Activated naive CD4-positive, alpha-beta T cell treated with anti-CD3 and anti-CD28 coated beads, Interleukin-2, amount 50 U/mL, for 72 hours (primary cell): ENCODE measurements around the gene RASSF4. TPM values are rescaled to one million over a fixed set of nuclear protein-coding genes. Genes with fewer than 3 reads are reported as not detected.

Experiments
- ATAC-seq, 2 donors: fragments of 150-1000 bp; cut with Tn5 transposase; 2 replicates each; pipeline ENCODE4 v1.10.0; 2021; ENCODE audit warnings: mild to moderate bottlenecking in 2 of 2, moderate library complexity in 2 of 2
- DNase-seq, 2 donors: peaks; one replicate each; pipeline ENCODE4 v3.0.0; 2021 to 2022; ENCODE audit warnings: low spot score in 2 of 2
- H3K27ac Mint-ChIP-seq, 2 donors: one replicate each; pipeline ENCODE4 v1.8.0; 2022; ENCODE audit warnings: mild to moderate bottlenecking in 2 of 2, mixed read lengths in 2 of 2
- H3K36me3 Mint-ChIP-seq, 2 donors: one replicate each; pipeline ENCODE4 v1.8.0; 2022; ENCODE audit warnings: mixed read lengths in 2 of 2
- H3K9me3 Mint-ChIP-seq, 2 donors: one replicate each; pipeline ENCODE4 v1.8.0; 2022; ENCODE audit warnings: mixed read lengths in 2 of 2
- total RNA-seq, 2 donors: library from RNA; stranded (reverse); gene quantifications; one replicate each; pipeline ENCODE4 v1.2.3, GENCODE V29; 2022

RASSF4 gene
- total RNA-seq, 2 donors from 2014 or later = 1.5 to 4.1 TPM

DNA sequence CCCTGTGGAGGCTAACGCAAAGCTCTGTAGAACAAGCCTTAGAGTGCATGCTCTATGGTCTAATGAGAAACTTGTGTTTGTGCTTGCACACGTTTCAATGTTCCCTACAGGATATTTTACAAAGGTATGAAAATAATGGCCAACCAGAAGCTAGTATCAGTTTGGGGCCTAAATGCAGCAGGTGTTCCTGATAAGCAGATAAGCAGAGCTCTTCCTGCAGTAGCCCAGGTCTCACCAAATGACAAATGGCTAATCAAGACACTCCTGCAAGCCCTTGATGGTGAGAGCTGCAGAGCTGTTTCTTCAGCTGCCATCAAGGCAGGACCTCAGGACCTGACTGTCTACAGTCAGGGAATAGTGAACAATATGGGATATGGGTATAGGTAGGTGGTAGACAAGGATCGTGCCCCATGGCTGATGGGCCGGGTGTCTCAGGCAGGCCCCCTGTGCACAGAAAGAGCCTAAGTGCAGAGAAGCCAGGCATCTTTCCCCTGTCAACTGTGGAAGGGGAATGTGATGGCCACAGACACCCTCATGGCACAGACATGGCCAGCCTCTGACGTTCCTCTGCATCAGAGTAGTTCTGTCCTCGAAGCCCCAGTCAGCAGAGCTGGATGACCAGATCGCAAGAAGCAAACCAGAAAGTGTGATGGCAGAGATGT, 23.2 kb upstream of the RASSF4 start:
- peak overlapping the region in 1 of 2 donors; percentile 65 for H3K27ac Mint-ChIP-seq
- H3K9me3 Mint-ChIP-seq = no peaks in the 10 kb centered on the region
- DNase-seq (no peak), ATAC-seq (no peak)
- no peaks in the 10 kb centered on the region for H3K36me3 Mint-ChIP-seq

DNA sequence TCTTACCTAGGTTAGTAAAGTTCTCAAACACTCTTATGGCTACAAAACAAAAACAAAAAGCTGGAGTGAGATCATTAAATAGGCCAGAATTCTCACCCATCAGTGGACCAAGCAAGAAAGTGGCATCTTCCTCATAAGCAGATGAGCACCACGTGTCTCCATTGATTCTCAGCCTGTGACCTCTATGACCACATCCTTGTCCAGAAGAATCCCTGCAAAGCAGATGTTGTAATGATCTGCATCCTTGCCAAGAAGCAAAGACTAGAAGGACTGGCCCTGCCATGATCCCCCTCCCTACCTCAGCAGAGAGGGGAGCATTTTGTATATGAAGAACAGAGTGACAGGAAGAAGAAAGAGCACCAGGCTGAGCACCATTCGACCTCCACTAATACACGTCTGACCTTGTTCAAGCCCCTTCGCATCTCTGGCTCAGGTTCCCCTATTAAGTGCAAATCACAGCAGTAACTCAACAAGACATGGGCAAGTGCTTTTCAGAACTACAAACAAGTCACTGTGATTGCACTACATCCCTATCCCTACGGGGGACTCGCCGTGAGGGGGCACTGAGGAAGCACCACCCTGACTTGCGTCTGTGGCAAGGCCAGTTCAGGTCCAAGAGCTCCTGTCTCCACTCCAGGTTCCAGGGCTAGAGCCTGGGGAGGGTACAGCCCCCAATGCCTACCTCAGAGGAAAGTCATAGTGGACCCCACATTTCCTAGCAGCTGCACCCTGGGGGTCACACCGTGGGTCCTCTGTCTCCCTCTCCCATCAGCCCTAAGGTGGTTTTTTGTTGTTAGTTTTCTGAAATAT, 22.2 kb upstream of the RASSF4 start:
- ATAC-seq (no peak), DNase-seq (no peak)
- Mint-ChIP-seq H3K27ac (no peak overlapping the region), H3K36me3 (no peaks in the 10 kb centered on the region), H3K9me3 (no peaks in the 10 kb centered on the region)

- H3K36me3 Mint-ChIP-seq = peaks cover 0 to 7% of the 10 kb centered on the region in 2 donors
- DNase-seq = no peak
- no peak for ATAC-seq
- H3K27ac Mint-ChIP-seq = no peak overlapping the region
- H3K9me3 Mint-ChIP-seq = no peaks in the 10 kb centered on the region
Measured at GRCh38 chr10:44938956-44939355, 20.6 kb upstream of the RASSF4 start.

DNA sequence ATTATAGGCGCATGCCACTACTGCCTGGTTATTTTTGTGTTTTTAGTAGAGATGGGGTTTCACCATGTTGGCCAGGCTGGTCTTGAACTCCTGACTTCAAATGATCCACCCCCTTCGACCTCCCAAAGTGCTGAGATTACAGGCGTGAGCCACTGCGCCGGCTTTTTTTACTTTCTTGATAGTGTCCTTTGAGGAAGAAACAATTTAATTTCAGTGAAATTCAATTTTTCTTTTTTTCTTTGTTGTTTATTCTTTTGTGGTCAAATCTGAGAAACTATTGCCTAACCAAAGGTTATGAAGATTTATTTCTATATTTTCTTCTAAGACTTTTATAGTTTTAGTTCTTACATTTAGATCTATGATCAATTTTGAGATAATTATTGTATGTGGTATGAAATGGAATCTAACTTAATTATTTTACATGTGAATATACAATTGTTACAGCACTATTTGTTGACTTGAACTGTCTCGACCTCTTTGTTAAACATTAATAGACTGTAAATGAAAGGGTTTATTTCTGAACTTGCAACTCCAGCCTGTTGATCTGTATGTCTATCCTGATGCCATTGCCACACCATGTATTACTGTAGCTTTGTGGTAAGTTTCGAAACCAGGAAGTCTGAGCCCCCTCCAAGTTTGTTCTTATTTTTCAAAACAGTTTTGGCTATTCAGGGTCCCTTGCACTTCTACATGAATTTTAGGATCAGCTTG, 19.8 kb upstream of the RASSF4 start:
- H3K9me3 Mint-ChIP-seq = peaks cover 8% of the 10 kb centered on the region in 2 donors

DNA sequence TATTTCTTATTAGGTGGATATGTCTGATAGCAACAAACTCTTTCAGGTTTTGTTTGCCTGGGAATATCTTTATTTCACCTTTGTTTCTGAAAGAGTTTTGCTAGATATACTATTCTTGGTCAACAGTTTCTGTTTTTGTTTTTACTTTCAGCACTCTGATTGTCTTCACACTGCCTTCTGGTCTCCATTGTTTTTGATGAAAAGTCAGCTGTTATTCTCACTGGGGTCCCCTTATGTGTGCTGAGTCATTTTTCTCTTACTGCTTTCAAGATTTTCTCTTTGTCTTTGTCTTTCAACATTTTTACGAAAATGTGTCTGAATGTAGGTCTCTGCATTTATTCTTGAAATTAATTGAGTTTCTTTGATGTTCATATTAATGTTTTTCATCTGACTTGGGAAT, 15.2 kb upstream of the RASSF4 start:
- no peak for ATAC-seq
- Mint-ChIP-seq H3K36me3 (peaks cover 7 to 13% of the 10 kb centered on the region in 2 donors), H3K9me3 (peaks cover 12 to 20% of the 10 kb centered on the region in 2 donors)

More for the DNA sequence above, 19.8 kb upstream of the RASSF4 start:
- ATAC-seq (no peak), DNase-seq (no peak)
- no peak overlapping the region for H3K27ac Mint-ChIP-seq
- peaks cover 7% of the 10 kb centered on the region in 2 donors for H3K36me3 Mint-ChIP-seq

DNA sequence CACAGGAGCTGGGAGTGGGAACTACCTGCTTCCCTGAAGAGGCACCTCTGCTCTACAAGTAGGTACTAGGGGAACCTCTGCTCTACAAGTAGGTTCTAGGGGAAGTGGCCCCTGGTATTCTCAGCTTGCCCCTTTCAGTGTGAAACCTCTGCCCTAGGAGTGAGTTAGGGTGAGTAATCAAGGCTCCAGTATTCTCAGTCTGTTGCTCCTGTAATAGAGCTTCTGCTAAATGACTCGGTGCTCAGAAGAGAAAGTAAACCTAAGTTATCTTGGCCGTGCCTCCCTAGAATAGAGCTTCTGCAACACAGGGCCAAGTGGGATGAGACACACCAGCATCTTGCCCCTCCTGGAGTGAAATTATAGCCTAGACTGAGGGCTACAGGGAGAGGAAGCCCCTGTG, 13.4 kb upstream of the RASSF4 start:
- Mint-ChIP-seq H3K36me3 (peaks cover 7 to 13% of the 10 kb centered on the region in 2 donors), H3K27ac (no peak overlapping the region), H3K9me3 (peaks cover 12 to 20% of the 10 kb centered on the region in 2 donors)
- ATAC-seq (peak in 1 of 2 donors; percentile 75), DNase-seq (no peak)

More for the DNA sequence above, 15.2 kb upstream of the RASSF4 start:
- DNase-seq = no peak
- H3K27ac Mint-ChIP-seq = no peak overlapping the region

- no peak overlapping the region for H3K27ac Mint-ChIP-seq
- DNase-seq (no peak), ATAC-seq (no peak)
- peaks cover 12 to 20% of the 10 kb centered on the region in 2 donors for H3K9me3 Mint-ChIP-seq
- H3K36me3 Mint-ChIP-seq = peaks cover 7 to 11% of the 10 kb centered on the region in 2 donors
Measured at GRCh38 chr10:44947371-44948152, 12.0 kb upstream of the RASSF4 start.

DNA sequence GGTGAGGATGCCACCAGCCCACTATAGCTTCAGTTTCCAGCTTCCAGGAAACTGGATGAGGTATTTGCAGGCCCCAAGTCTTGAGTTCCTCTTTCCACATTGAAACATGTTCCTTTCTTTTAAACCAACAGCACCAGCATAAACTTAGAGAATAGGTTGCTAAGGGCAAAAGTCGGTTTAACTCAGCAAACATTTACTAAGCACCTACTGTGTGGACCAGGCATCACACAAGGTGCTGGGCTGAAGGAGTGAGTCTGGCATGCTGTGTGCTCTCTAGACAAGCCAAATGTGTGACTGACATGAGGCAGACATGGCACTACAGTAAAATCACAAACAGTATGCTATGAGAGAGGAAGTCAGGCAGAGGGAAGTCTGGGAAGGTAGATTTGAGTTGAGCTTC, 11.0 kb upstream of the RASSF4 start:
- no peak for DNase-seq
- H3K36me3 Mint-ChIP-seq = peaks cover 6 to 7% of the 10 kb centered on the region in 2 donors
- no peak overlapping the region for H3K27ac Mint-ChIP-seq
- no peak for ATAC-seq
- H3K9me3 Mint-ChIP-seq = peaks cover 12 to 20% of the 10 kb centered on the region in 2 donors

- peaks cover 5 to 6% of the 10 kb centered on the region in 2 donors for H3K36me3 Mint-ChIP-seq
- DNase-seq (no peak), ATAC-seq (no peak)
- peak overlapping the region in 1 of 2 donors; percentile 31 for H3K27ac Mint-ChIP-seq
- peaks cover 9 to 17% of the 10 kb centered on the region in 2 donors for H3K9me3 Mint-ChIP-seq
Measured at GRCh38 chr10:44949127-44949802, 10.3 kb upstream of the RASSF4 start.

GRCh38 chr10:44949915-44950314, 9.7 kb upstream of the RASSF4 start:
- H3K9me3 Mint-ChIP-seq = peaks cover 3 to 10% of the 10 kb centered on the region in 2 donors
- H3K36me3 Mint-ChIP-seq = peaks cover 0 to 5% of the 10 kb centered on the region in 2 donors
- ATAC-seq = no peak
- H3K27ac Mint-ChIP-seq = no peak overlapping the region
- DNase-seq = no peak

DNA sequence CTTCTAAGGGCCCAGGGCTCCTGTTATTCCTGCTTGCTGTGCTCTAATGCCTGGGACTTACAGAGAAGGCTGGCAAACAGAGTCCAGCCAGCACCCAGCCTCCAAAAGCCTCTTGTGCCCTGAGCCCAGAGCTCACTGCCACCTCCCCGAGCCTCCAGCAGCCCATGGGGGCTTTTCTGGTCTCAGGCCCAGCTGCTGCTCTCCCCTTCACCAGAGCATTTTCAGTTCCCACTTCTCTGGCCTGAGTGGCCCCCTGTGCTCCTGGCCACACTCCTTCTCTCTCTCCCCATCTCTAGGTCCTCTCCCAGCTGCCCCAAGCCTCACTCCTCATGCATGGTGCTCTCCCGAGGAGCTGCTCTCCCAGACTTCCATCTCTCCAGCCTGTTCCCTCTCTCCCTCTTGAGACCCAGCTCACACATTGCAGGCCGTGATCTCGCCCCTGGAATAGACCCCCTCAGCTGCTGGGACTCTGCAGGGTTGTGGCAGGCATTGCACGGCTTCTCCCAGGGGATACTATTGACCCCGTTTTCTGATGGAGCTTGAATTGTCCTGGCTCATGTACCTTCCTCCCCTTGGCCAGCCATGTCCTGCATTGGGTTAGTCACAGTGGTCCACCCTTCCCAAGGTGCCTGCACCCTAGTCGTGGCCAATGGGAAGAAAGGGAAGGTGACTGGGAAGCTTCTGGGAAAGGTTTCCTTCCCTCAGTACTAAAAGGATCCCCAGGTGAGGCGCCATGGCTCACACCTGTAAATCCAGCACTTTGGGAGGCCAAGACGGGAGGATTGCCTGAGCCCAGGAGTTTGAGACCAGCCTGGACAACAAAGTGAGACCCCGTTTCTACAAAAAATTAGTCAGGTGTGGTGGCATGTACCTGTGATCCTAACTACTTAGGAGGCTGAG, 9.0 kb upstream of the RASSF4 start:
- Mint-ChIP-seq H3K36me3 (no peaks in the 10 kb centered on the region), H3K9me3 (peaks cover 0 to 6% of the 10 kb centered on the region in 2 donors), H3K27ac (no peak overlapping the region)
- DNase-seq = no peak
- ATAC-seq = no peak

GRCh38 chr10:44951576-44952226, 7.9 kb upstream of the RASSF4 start:
- DNase-seq (no peak), ATAC-seq (no peak)
- H3K36me3 Mint-ChIP-seq = peaks cover 0 to 6% of the 10 kb centered on the region in 2 donors
- H3K9me3 Mint-ChIP-seq = no peaks in the 10 kb centered on the region
- no peak overlapping the region for H3K27ac Mint-ChIP-seq

- ATAC-seq (no peak), DNase-seq (no peak)
- Mint-ChIP-seq H3K9me3 (no peaks in the 10 kb centered on the region), H3K36me3 (peaks cover 0 to 6% of the 10 kb centered on the region in 2 donors), H3K27ac (no peak overlapping the region)
Measured at GRCh38 chr10:44952779-44953231, 6.8 kb upstream of the RASSF4 start.

- ATAC-seq (no peak), DNase-seq (no peak)
- Mint-ChIP-seq H3K27ac (no peak overlapping the region), H3K9me3 (no peaks in the 10 kb centered on the region), H3K36me3 (peaks cover 0 to 6% of the 10 kb centered on the region in 2 donors)
Measured at GRCh38 chr10:44954042-44954441, 5.6 kb upstream of the RASSF4 start.
